ENCODE results near the gene SOX18. TPM values are rescaled to one million over a fixed set of nuclear protein-coding genes. Genes with fewer than 3 reads are reported as not detected.

SOX18 gene
- total RNA-seq, 3 donors from 2014 or later (not counting 1 experiment from before 2014, with no cell fraction given): not detected

GRCh38 chr20:64058536-64058935 lies 9.1 kb upstream of the SOX18 start:
- peaks cover 30% of the 10 kb centered on the region for H3K4me1 ChIP-seq (ENCODE audit: control insufficient read depth, insufficient read depth, low read length)
- Mint-ChIP-seq H3K36me3 (no peaks in the 10 kb centered on the region), H3K27ac (no peak overlapping the region), H3K4me3 (no peak overlapping the region), H3K27me3 (ENCODE audit: low read depth in 2 of 2) (peaks cover 0 to 10% of the 10 kb centered on the region in 2 donors), H3K4me1 (peaks cover 9 to 28% of the 10 kb centered on the region in 2 donors), H3K9me3 (no peaks in the 10 kb centered on the region)
- WGBS (ENCODE audit: insufficient coverage): 77% methylated on average over 12 of the region's 12 CpGs
- H3K4me3 ChIP-seq (ENCODE audit: low read length): no peak overlapping the region
- no peaks in the 10 kb centered on the region for H3K9me3 ChIP-seq (ENCODE audit: control insufficient read depth, insufficient read depth, low read length)
- ATAC-seq (no peak), DNase-seq (no peak)
- TF ChIP-seq CTCF (IDR thresholded peaks at IDR 0.05): no peak
- no peaks in the 10 kb centered on the region for H3K36me3 ChIP-seq (ENCODE audit: control insufficient read depth, insufficient read depth, low read length)
- H3K27me3 ChIP-seq (ENCODE audit: control insufficient read depth, insufficient read depth, low read length): peaks cover 3% of the 10 kb centered on the region
- H3K27ac ChIP-seq (ENCODE audit: low read length): no peak overlapping the region
- intact Hi-C loops (cut with micrococcal nuclease): no loop called here

GRCh38 chr20:64057628-64058498 lies 8.4 kb upstream of the SOX18 start:
- WGBS (ENCODE audit: insufficient coverage): 39% methylated on average over 33 of the region's 33 CpGs
- Mint-ChIP-seq H3K9me3 (no peaks in the 10 kb centered on the region), H3K36me3 (no peaks in the 10 kb centered on the region), H3K4me3 (peak overlapping the region; percentile 58), H3K4me1 (peaks cover 9 to 25% of the 10 kb centered on the region in 2 donors), H3K27ac (peak overlapping the region in 1 of 2 donors; percentile 65), H3K27me3 (ENCODE audit: low read depth in 2 of 2) (peaks cover 0 to 16% of the 10 kb centered on the region in 2 donors)
- Histone ChIP-seq H3K9me3 (ENCODE audit: control insufficient read depth, insufficient read depth, low read length) (no peaks in the 10 kb centered on the region), H3K36me3 (ENCODE audit: control insufficient read depth, insufficient read depth, low read length) (no peaks in the 10 kb centered on the region), H3K27ac (ENCODE audit: low read length) (no peak overlapping the region), H3K4me1 (ENCODE audit: control insufficient read depth, insufficient read depth, low read length) (peaks cover 25% of the 10 kb centered on the region), H3K27me3 (ENCODE audit: control insufficient read depth, insufficient read depth, low read length) (peaks cover 3% of the 10 kb centered on the region), H3K4me3 (ENCODE audit: low read length) (no peak overlapping the region)
- TF ChIP-seq CTCF (IDR thresholded peaks at IDR 0.05): peak; percentile 83
- DNase-seq (peak; percentile 75 to 87), ATAC-seq (peak; percentile 83 to 88 (median 83))
- intact Hi-C loops (cut with micrococcal nuclease): loop anchor here (1.0 kb wide), 1 partner anchor 19 kb away; no protein-coding TSS in a partner anchor

- peaks cover 9 to 22% of the 10 kb centered on the region in 2 donors for H3K4me1 Mint-ChIP-seq
- H3K4me1 ChIP-seq (ENCODE audit: control insufficient read depth, insufficient read depth, low read length): peaks cover 17% of the 10 kb centered on the region
- H3K36me3 ChIP-seq (ENCODE audit: control insufficient read depth, insufficient read depth, low read length): no peaks in the 10 kb centered on the region
- H3K27ac Mint-ChIP-seq: peak overlapping the region in 1 of 2 donors; percentile 65
- DNase-seq (peak in 1 of 2 donors; percentile 48), ATAC-seq (peak; percentile 62 to 67 (median 66))
- H3K9me3 ChIP-seq (ENCODE audit: control insufficient read depth, insufficient read depth, low read length): no peaks in the 10 kb centered on the region
- WGBS (ENCODE audit: insufficient coverage): 59% methylated on average over 38 of the region's 39 CpGs
- peaks cover 0 to 16% of the 10 kb centered on the region in 2 donors for H3K27me3 Mint-ChIP-seq (ENCODE audit: low read depth in 2 of 2)
- H3K27ac ChIP-seq (ENCODE audit: low read length): no peak overlapping the region
- intact Hi-C loops (cut with micrococcal nuclease): loop anchor here (1.0 kb wide), 1 partner anchor 18 kb away; no protein-coding TSS in a partner anchor
- H3K27me3 ChIP-seq (ENCODE audit: control insufficient read depth, insufficient read depth, low read length): peaks cover 9% of the 10 kb centered on the region
- no peak for TF ChIP-seq CTCF (IDR thresholded peaks at IDR 0.05)
- H3K9me3 Mint-ChIP-seq: no peaks in the 10 kb centered on the region
- no peaks in the 10 kb centered on the region for H3K36me3 Mint-ChIP-seq
- H3K4me3 ChIP-seq (ENCODE audit: low read length): no peak overlapping the region
- H3K4me3 Mint-ChIP-seq: peak overlapping the region; percentile 58
Measured at GRCh38 chr20:64056889-64057627, 7.6 kb upstream of the SOX18 start.

Measured in natural killer cell (primary cell).